Measurements from ENCODE around the gene MYCBPAP.

MYCBPAP gene

DNA sequence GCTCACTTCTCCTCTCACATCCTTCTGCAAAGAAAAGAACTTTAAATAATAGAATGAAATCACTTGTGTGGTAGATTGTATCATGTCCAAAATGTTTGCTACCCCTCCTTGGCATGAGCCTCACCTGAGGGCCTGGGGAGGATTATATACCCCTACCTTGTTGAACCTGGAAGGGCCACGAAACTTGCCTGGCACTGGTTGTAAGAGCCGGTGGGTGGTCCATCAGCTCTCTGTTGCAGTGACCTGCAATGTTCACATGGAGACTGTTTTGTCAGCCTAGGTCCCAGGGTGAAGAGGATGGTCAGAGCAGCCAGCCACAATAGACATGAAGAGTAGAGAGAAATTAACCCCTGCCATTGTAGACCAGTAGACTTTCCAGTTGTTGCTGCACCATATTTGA, 19.4 kb upstream of the MYCBPAP start:
- no peak for DNase-seq

DNA sequence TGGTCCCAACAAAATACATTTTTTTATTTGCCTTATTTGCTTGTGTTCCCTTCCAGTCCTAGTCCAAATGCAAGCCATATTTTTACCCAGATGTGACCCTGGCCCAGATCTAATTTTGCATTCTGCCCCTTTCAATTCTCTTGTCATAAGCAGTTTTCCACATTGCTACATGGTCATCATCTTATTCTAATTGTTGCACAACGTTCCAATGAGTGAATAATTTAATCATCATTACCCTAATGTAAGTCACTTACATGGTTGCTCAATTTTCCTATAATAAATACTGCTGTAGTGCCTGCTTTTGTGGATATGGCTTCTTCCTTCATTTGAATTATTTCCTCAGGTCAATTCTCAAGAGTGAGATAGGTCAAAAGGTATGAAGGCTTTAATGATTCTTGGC, 16.7 kb upstream of the MYCBPAP start:
- DNase-seq, result no peak

- DNase-seq, result no peak
These were observed 16.0 kb upstream of the MYCBPAP start for GRCh38 chr17:50492214-50492613.

DNA sequence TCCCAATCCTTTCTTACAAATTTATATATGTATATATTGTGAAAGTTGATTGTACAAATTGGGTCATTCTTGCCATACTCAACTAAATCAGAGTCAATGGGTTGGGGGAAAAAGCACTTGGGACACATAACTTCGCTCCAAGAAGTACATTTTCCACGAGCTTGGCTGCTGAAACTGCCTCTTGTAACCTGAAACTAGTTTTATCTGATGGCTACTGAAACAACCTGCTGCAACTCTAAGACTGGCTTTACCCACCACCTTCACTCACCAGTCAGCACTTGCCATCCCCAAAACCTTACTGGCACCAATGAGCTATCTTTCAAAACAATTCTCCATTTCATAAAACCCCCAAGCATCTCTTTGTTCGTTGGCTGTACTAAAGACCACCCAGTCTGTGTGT, 14.5 kb upstream of the MYCBPAP start:
- DNase-seq, result no peak

DNA sequence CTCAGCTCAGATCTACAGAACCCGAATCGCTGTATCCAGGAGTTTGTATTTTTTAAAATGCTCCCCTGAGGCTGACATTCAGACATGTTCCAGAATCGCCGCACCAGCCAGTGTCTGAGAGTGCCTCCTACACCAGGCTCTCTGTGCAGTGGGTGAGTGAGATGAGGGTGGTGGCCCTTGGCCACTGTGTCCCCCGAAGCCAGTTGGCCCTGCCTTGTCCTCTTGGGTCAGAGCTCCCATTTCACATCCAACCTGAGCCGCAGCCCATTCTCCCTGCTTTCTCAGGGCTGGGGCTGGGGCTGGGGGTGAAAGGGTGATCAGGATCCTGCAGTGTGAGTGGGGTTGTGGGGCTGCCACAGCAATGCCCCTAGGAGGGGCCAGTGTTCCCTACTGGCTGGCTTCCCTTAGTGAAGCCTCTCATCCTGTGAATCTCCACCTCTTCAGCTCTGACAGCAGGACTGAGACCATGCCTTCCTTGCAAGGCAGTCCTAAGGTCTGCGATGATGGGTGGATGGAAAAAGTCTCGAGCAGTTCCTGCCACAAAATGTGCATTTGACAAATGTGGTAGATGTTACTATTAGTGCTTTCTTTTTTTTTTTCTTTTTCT, 12.9 kb upstream of the MYCBPAP start:
- DNase-seq, result no peak

DNA sequence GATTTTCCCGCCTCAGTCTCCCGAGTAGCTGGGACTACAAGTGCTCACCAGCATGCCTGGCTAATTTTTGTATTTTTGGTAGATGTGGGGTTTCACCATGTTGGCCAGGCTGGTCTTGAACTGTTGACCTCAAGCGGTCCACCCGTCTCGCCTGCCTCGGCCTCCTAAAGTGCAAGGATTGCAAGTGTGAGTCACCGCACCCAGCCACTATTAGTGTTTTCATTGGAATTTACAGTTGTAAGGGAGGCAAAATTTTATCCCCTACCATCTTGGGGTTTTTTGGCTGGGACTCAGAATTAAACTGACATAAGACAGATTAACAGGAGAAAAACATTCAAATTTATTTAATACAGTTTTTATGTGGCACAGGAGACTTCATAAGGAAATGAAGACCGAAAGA, 12.3 kb upstream of the MYCBPAP start:
- no peak for DNase-seq

DNA sequence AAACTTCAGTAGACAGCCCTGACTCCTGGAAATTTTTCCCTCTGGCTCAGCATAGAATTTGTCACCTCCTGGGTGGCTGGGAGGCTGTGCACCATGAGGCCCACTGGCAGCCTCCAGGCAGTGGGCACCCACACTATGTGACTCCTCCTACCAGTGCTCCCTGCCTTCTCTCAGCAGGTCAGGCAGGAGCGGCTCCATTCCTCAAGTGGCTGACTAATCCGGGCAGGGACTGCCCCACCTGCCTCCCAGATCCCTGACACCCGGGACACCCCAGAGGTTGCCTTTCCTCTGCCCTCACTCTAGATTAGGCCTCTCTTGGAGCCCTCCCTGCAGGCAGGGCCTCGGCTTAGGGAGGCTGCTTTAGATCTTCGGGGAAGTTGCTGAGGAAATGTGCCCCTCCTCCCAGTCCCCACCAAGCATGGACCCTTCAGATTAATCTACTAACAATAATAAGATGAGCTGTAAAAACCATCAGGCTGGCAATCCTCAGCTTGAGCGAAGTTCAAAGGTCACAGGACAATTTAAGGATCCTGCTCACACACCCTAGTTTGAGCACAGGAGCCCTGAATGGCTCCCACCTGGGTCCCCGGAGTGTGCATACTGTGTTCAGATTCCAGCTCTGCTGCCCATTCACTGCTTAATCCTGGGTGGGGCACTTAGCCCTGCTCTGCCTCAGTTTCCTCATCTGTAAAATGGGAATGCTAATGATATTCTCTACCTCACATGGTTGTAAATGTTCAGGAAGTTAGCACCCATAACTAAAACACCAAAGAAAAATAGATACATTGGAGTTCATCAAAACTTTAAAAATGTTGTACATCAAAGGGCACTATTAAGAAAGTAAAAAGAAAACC, 10.0 kb upstream of the MYCBPAP start:
- DNase-seq, result no peak

GRCh38 chr17:50499270-50499669, 9.0 kb upstream of the MYCBPAP start:
- DNase-seq, result no peak

GRCh38 chr17:50499721-50500120, 8.5 kb upstream of the MYCBPAP start:
- DNase-seq, result no peak

DNA sequence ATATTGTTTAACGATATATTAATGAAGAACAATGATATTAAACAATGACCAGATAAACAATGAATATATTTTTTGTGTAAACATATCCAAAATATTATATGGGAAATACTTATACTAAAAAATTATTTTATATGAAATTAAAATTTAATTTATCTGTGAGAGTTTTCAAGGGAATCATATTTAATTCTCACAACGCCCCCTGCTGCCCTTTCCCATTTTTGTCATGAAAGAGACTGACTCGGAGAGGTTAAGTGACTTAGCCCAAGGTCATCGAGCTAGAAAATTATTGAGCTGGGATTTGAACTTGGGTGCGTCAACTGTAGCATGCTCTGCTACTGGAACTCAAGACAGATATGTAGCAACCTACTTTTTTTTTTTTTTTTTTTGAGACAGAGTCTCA, 7.2 kb upstream of the MYCBPAP start:
- DNase-seq, result peak; percentile 44 to 48

DNA sequence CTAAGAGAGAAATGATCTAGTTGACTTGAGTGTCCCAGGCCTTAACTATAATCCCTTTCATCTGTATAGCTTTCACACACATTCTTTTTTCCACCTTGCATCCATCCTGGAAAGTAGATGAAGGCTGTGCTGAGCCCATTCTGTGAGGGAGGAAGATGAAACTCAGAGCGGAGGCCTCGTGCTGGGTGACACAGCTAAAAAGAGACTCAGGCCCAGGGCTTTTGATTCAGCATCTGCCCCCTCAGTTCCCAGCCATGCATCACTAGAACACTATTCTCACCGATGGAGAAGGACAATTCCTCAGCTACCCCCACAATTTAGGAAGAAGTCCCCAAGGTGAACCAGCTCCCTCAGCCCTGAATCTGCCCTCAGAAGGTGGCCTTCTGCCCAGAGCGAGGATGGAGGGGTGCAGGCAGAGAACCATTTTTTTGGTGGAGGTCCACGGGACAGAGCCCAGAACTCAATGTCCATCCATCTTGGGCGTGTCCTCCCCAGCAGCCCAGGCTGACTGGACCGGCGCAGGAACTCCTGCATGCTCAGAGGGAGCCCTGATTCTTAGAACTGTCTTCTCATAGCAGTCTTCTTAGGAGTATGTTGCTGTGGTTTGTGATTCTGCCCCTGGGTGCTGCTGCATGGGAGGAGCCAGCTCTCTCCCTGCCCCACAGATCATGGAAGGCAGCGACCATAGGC, 5.8 kb upstream of the MYCBPAP start:
- DNase-seq, result no peak

DNA sequence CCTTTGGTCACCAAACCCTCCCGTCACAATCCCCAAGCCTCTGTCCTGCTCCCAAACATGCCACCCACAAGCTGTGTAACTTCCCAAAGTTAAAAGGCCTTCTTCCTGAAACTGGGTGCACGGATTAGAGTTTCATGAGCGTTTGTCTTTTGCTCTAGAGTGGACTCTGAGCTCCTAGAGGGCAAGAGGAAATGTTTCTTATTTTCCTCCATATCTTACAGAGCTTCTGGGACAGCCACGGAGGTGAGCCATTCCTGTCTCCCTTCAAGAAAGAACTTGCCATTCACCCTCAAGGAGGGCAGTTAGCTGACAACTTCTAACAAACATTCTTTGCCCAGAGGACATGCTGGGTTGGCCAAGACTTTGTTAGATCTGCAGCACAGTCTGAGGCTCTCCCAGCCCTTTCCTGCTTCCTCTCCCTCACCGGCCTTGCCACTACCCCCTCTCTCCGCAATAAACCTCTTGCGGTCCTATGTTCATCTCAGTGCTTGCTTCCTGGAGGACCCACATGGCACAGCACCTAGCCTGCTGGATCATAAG, 2.6 kb upstream of the MYCBPAP start:
- no peak for DNase-seq

GRCh38 chr17:50506298-50506697, 1.9 kb upstream of the MYCBPAP start:
- no peak for DNase-seq

GRCh38 chr17:50508573-50509460, 578 bp downstream of the MYCBPAP start:
- DNase-seq, result no peak

- peak; percentile 56 to 64 for DNase-seq
These were observed 2.8 kb downstream of the MYCBPAP start for GRCh38 chr17:50511058-50511457.

GRCh38 chr17:50513495-50513894, 5.3 kb downstream of the MYCBPAP start:
- DNase-seq, result no peak

DNA sequence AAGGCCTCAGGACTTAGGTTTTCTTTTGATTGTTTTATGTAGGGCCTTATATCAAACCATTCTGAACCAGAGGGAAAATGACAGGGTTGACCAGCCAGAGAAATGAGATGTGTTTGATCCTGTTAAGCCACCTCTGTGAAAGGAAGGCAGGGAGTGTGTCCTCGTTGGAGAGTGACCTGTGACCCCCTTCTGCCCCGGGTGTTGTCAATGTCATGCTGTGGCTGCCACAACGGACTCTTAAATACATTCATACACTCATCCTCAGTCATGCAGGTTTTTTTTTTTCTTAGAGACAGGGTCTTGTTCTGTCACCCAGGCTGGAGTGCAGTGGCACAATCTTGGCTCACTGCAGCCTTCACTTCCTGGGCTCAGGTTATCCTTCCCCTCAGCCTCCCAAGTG, 6.1 kb downstream of the MYCBPAP start:
- no peak for DNase-seq

DNA sequence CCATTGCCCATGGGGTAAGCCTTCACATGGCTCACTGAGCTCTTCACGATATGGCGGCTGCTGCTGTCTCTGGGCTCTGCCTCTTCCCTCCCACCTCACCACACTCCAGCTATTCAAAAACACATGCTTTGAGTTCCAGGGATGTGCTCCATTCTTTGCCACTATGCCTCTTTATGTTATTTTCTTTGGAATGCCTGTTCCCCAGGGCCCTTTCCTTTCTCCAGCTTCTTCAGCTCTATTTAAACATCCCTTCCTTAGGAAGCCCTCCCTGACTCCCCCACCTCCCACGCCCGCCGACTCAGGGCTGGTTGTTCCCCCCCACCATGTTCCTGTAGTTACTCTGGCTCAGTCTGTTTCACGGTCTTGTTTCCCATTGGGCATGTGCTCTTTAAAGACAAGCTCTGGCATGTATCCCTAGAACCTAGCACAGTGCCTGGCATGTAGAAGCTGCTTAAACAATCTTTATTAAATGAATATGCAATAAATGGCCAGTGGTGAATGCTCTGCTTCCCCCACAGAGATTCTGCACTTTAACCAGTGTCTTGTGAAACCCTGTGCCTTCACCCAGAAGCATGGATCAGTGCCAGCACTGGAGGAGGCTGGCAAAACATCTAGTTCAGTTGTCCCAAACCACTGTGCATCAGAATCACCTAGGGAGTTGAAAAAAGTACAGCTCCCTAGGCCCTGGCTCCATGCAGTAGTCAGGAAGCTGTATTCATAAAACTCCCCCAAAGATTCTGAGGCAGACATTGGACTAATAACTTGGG, 6.9 kb downstream of the MYCBPAP start:
- no peak for DNase-seq

GRCh38 chr17:50517011-50517410, 8.8 kb downstream of the MYCBPAP start:
- DNase-seq, result no peak

- DNase-seq, result no peak
These were observed 9.5 kb downstream of the MYCBPAP start for GRCh38 chr17:50517504-50518383.

All from stimulated activated CD4-positive, alpha-beta T cell treated with anti-CD3 and anti-CD28 coated beads, Interleukin-2, amount 100 ng/mL, for 24 hours (primary cell).